HG03558 (cell line): ENCODE measurements around the gene NWD2.
"Not testable (repeated sequence)": the region's sequence is repeated elsewhere in the genome, so short reads cannot be mapped to it uniquely, and the experiment has no call there.

ENCODE experiments used
- ATAC-seq: cut with Tn5 transposase; IDR thresholded peaks from one replicate; pipeline ENCODE4 v1.9.1; 2021; ENCODE audit warnings: moderate number of reproducible peaks; ENCODE audit not compliant: unreplicated experiment; ENCODE audit errors: extremely low read depth

The NWD2 gene

GRCh38 chr4:37483610-37484009 lies 239.1 kb downstream of the NWD2 start:
- ATAC-seq: no peak

- no peak for ATAC-seq
Observed at GRCh38 chr4:37486166-37486565, 241.6 kb downstream of the NWD2 start.

GRCh38 chr4:37487668-37488067 lies 243.1 kb downstream of the NWD2 start:
- ATAC-seq: no peak

DNA sequence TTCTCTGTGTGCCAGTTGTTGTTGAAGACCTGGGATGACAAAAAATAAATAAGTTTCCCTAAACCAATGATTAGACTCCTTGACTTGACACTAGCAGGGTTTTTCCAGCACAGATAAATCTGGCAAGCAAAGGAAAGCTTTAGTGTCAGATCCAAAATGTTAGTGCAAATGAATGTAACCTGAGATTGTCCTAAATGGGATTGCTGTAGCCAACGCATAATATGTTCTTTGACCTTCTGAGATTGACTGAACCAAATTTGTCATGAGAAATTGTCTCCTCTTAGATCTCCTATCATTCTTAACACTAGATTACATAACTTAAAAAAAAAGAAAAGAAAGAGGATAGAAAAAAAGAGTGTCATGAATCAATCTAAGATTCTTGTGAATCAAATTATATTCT lies 245.2 kb downstream of the NWD2 start:
- no peak for ATAC-seq

- ATAC-seq: no peak
Observed at GRCh38 chr4:37490391-37491347, 246.1 kb downstream of the NWD2 start.

DNA sequence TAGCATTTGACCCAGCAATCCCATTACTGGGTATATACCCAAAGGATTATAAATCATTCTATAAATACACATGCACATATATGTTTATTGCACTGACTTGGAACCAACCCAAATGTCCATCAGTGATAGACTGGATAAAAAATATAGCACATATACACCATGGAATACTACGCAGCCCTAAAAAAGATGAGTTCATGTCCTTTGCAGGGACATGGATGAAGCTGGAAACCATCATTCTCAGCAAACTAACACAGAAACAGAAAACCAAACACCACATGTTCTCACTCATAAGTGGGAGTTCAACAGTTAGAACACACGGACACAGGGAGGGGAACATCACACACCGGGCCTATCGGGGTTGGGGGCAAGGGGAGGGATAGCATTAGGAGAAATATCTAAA lies 250.8 kb downstream of the NWD2 start:
- not testable (repeated sequence) for ATAC-seq
